ENCODE data around the gene PSMB2. TPM values are rescaled to one million over a fixed set of nuclear protein-coding genes. Genes with fewer than 3 reads are reported as not detected.

PSMB2 gene
- total RNA-seq, 1 experiment from 2014 or later, result 59.9 TPM

DNA sequence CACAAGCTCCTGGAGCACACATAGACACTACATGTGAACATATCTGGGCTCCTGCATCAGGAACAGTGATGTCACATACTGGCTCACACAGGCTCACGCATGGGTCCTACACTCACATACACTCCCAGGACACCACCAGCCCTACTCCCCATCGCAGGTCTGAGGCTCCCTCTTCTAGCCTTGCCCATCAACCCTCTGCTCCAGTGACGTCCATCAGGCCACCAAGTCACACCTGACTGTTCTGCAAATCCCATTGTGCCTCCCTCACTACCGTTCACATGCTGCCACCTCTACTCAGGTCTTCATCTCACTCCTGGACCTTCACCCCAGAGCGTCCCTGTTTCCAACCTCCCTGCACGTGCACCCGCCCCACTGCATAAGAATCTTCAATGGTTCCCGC lies 50.1 kb downstream of the PSMB2 start:
- no peaks in the 10 kb centered on the region for H3K4me1 ChIP-seq
- H3K36me3 ChIP-seq (ENCODE audit: control insufficient read depth, insufficient read depth, low read length), result no peaks in the 10 kb centered on the region
- H3K4me3 ChIP-seq (ENCODE audit: low read depth, low read length), result no peak overlapping the region
- POLR2A ChIA-PET, result no interaction called here
- H3K9me3 ChIP-seq, result no peaks in the 10 kb centered on the region
- H3K4me3 Mint-ChIP-seq (ENCODE audit: unreplicated experiment), result no peak overlapping the region
- CTCF ChIA-PET, result no interaction called here
- DNase-seq, result no peak
- no peak overlapping the region for H3K27ac Mint-ChIP-seq (ENCODE audit: unreplicated experiment)
- H3K36me3 Mint-ChIP-seq (ENCODE audit: insufficient read depth, unreplicated experiment), result peaks cover 11% of the 10 kb centered on the region
- no peaks in the 10 kb centered on the region for H3K27me3 Mint-ChIP-seq (ENCODE audit: insufficient read depth, unreplicated experiment)
- H3K4me1 Mint-ChIP-seq (ENCODE audit: low read depth, unreplicated experiment), result no peaks in the 10 kb centered on the region
- no peaks in the 10 kb centered on the region for H3K9me3 Mint-ChIP-seq (ENCODE audit: unreplicated experiment)
- no TSS peak for BruUV-seq (replicated peaks)
- intact Hi-C loops (cut with micrococcal nuclease; ENCODE audit: unreplicated experiment), result no loop called here
- H3K27me3 ChIP-seq (replicated peaks; ENCODE audit: control insufficient read depth, insufficient read depth, low read length), result no peaks in the 10 kb centered on the region
- no peak for TF ChIP-seq CTCF (IDR thresholded peaks at IDR 0.05; ENCODE audit: insufficient read depth in 1 of 2, low read depth in 1 of 2, low read length in 1 of 2, severe bottlenecking in 1 of 2, unreplicated experiment in 1 of 2)

DNA sequence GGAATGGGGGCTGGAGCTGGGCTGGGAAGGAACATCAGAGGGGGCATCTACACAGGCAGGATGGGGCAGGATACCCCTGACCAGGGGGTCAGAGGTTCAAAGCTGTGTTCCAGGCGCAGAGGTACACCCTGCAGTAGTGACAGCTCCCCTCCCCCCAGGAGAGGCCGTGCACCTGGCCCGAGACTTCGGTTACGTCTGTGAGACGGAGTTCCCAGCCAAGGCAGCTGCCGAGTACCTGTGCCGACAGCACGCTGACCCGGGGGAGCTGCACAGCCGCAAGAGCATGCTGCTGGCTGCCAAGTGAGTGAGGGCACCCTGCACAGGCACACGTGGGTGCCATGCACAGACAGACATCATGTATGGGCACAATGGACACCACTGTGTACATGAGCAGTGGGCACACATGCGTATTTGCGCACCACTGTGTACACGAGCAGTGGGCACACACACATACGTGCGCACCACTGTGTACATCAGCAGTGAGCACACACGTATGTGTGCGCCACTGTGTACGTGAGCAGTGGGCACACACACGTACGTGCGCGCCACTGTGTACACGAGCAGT lies 50.8 kb downstream of the PSMB2 start:
- POLR2A ChIA-PET, result no interaction called here
- Mint-ChIP-seq H3K27ac (ENCODE audit: unreplicated experiment) (no peak overlapping the region), H3K4me1 (ENCODE audit: low read depth, unreplicated experiment) (no peaks in the 10 kb centered on the region), H3K27me3 (ENCODE audit: insufficient read depth, unreplicated experiment) (no peaks in the 10 kb centered on the region), H3K4me3 (ENCODE audit: unreplicated experiment) (no peak overlapping the region), H3K36me3 (ENCODE audit: insufficient read depth, unreplicated experiment) (peaks cover 11% of the 10 kb centered on the region), H3K9me3 (ENCODE audit: unreplicated experiment) (no peaks in the 10 kb centered on the region)
- intact Hi-C loops (cut with micrococcal nuclease; ENCODE audit: unreplicated experiment), result no loop called here
- H3K9me3 ChIP-seq, result no peaks in the 10 kb centered on the region
- no peaks in the 10 kb centered on the region for H3K36me3 ChIP-seq (ENCODE audit: control insufficient read depth, insufficient read depth, low read length)
- DNase-seq, result no peak
- no peak overlapping the region for H3K4me3 ChIP-seq (ENCODE audit: low read depth, low read length)
- H3K27me3 ChIP-seq (replicated peaks; ENCODE audit: control insufficient read depth, insufficient read depth, low read length), result no peaks in the 10 kb centered on the region
- TF ChIP-seq CTCF (IDR thresholded peaks at IDR 0.05; ENCODE audit: insufficient read depth in 1 of 2, low read depth in 1 of 2, low read length in 1 of 2, severe bottlenecking in 1 of 2, unreplicated experiment in 1 of 2), result no peak
- no TSS peak for BruUV-seq (replicated peaks)
- CTCF ChIA-PET, result no interaction called here
- H3K4me1 ChIP-seq, result no peaks in the 10 kb centered on the region

GRCh38 chr1:35589516-35590427 lies 51.6 kb downstream of the PSMB2 start:
- POLR2A ChIA-PET, result no interaction called here
- BruUV-seq (replicated peaks), result no TSS peak

More at GRCh38 chr1:35589516-35590427, 51.6 kb downstream of the PSMB2 start:
- no peaks in the 10 kb centered on the region for H3K36me3 ChIP-seq (ENCODE audit: control insufficient read depth, insufficient read depth, low read length)
- no peaks in the 10 kb centered on the region for H3K4me1 ChIP-seq
- no peaks in the 10 kb centered on the region for H3K27me3 ChIP-seq (replicated peaks; ENCODE audit: control insufficient read depth, insufficient read depth, low read length)
- no peak for DNase-seq
- intact Hi-C loops (cut with micrococcal nuclease; ENCODE audit: unreplicated experiment), result no loop called here
- Mint-ChIP-seq H3K27me3 (ENCODE audit: insufficient read depth, unreplicated experiment) (no peaks in the 10 kb centered on the region), H3K36me3 (ENCODE audit: insufficient read depth, unreplicated experiment) (peaks cover 11% of the 10 kb centered on the region), H3K4me3 (ENCODE audit: unreplicated experiment) (no peak overlapping the region), H3K9me3 (ENCODE audit: unreplicated experiment) (no peaks in the 10 kb centered on the region), H3K4me1 (ENCODE audit: low read depth, unreplicated experiment) (no peaks in the 10 kb centered on the region), H3K27ac (ENCODE audit: unreplicated experiment) (no peak overlapping the region)
- no peak for TF ChIP-seq CTCF (IDR thresholded peaks at IDR 0.05; ENCODE audit: insufficient read depth in 1 of 2, low read depth in 1 of 2, low read length in 1 of 2, severe bottlenecking in 1 of 2, unreplicated experiment in 1 of 2)
- no peaks in the 10 kb centered on the region for H3K9me3 ChIP-seq
- no peak overlapping the region for H3K4me3 ChIP-seq (ENCODE audit: low read depth, low read length)
- CTCF ChIA-PET, result no interaction called here
